GM21528 (cell line): ENCODE data around the gene CDK11B.
"Not testable (repeated sequence)": the region's sequence is repeated elsewhere in the genome, so short reads cannot be mapped to it uniquely, and the experiment has no call there.

ENCODE experiments used
- ATAC-seq: cut with Tn5 transposase; IDR thresholded peaks from one replicate; pipeline ENCODE4 v1.9.1; 2021; ENCODE audit warnings: mild to moderate bottlenecking, moderate library complexity; ENCODE audit not compliant: unreplicated experiment, low FRiP score

The CDK11B gene

DNA sequence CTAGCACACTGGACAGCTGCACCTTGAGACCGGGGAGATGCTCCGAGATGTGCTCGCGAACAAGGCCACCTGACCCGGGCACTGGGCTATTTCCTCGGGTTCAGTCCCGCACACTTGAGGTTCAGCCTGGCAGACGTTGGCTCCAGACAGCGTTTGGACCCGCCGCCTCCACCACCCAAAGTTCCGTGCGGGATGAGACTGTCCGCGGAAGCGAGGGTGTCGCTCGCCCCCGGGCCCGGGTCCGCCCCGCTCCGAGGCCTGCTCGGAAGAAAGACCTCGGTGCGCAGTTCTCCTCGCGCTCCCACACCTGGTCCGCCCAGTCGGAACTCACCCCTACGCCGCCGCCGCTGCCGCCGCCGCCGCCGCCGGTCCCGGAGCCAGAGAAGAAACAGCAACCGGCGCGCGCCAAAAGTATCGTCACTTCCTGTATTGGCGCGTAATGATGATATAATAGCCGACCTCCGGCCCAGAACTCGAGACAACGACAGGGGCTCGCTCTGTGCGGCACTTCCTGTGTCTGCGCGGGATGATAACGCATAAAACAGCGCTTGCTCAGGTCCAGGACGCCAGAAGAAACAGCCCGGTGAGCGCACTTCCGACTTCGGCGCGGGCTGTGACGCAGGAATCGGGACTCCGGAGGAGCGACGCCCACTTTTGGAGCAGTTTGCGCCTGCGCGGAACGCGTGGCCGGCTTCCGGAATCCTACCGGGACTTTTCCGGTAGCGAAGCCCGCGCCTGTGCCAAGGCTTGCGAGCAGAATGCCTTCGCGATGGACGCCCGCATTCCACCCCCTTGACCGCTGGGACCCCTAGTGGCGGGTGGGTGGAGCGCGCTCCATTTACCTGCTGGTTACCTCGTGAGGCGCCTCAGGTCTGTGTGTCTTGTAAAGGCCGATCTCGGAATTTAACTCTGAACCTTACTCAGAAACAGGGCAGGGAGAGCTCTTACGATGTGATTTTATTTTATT lies at the start of gene CDK11B:
CDK11B (minus strand) TSS at position 422 of the 967 bp plus-strand sequence. CDS start 1,519 bp downstream, outside the sequence.
- ATAC-seq = peak; percentile 84

GRCh38 chr1:1707897-1708296 lies 49.1 kb upstream of the CDK11B start:
- ATAC-seq = not testable (repeated sequence)

DNA sequence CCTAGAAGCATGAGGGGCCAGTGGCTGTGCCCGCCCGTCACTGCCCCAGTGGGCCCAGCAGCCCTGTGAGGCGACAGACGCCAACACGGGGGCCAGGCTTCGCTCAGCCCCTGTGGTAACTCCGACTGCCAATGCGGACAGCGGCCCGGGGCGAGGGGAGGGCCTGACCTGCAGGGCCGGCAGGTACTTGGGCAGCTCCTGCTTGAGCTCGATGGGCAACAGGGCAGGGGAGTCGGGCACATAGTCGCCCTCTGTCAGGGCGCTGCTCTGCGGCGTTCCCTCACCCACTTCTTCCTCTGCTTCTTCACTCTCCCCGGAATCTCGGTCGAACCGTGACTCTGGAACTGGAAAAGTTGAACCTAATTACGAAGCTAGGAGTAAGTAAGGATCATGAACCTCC lies 48.4 kb upstream of the CDK11B start:
- not testable (repeated sequence) for ATAC-seq

DNA sequence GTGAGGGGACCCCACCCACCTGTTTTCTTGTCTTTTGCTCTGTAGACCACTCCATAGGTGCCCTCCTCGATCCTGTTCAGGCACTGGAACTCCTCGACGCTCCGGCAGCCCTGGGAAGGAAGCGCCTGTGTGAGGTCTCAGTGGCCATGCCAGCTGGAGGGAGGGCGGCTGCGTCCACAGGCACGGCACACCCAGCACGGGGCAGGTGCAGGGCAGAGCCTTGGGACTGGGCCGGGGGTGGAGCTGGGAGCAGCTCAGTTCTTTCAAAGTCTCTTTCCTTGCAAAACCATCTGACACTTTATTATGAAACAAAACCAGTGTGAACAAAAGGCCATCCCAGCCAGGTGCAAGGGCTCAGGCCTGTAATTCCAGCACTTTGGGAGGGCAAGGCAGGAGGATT lies 46.8 kb upstream of the CDK11B start:
- ATAC-seq = not testable (repeated sequence)

DNA sequence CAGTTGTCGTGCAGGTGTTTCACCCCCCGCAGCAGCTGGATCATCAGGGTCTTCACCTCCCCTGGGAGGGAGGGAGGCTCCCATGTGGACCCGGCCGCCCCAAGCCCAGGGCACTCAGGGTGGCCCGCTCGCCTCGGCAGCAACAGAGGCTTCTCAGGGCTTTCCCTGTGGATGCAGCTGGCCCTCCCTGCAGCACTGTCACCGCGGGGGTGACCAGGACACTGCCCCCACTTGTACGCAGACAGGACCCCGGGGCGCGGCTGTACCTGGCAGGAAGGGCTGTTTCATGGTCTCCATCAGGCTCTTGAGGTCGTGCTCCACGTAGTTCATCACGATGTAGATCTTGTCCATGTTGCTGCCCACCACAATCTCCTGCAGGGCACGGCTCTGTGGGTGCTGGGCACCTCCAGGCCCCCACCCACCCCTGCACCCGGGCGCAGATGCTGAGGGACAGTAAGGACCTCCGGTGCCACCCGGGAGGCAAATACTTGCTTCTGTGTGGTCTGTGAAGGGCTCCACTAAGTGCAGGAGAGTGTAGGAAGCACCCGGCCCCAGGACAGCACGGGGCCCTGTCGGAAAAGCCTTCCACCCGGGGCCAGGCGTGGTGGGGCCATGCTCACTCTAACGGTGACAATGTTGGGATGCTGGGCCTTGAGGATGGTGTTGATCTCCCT lies 45.6 kb upstream of the CDK11B start:
- not testable (repeated sequence) for ATAC-seq

- ATAC-seq = no peak
Observed at GRCh38 chr1:1703796-1704195, 45.0 kb upstream of the CDK11B start.

- not testable (repeated sequence) for ATAC-seq
Observed at GRCh38 chr1:1702506-1702905, 43.7 kb upstream of the CDK11B start.

- ATAC-seq = not testable (repeated sequence)
Observed at GRCh38 chr1:1700557-1700956, 41.8 kb upstream of the CDK11B start.

GRCh38 chr1:1700067-1700466 lies 41.3 kb upstream of the CDK11B start:
- not testable (repeated sequence) for ATAC-seq

DNA sequence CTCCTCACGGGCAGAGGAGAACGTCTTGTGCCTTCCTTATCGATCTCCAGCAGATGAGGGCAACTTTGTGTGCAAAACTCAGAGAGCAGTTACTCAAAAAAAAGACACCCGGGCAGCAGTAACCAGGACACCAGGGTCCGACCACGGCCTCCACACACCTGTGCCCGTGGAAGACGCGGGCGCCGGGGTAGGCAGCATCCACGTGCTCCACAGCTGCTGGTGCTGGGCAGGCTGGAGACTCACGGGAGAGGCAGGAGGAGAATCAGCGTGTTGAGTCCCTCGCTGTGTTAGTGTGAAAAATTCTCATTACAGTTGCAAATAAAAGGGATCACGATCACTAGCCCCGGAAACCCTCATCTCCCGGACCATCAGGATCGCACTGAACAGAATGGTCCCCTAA lies 40.3 kb upstream of the CDK11B start:
- not testable (repeated sequence) for ATAC-seq

DNA sequence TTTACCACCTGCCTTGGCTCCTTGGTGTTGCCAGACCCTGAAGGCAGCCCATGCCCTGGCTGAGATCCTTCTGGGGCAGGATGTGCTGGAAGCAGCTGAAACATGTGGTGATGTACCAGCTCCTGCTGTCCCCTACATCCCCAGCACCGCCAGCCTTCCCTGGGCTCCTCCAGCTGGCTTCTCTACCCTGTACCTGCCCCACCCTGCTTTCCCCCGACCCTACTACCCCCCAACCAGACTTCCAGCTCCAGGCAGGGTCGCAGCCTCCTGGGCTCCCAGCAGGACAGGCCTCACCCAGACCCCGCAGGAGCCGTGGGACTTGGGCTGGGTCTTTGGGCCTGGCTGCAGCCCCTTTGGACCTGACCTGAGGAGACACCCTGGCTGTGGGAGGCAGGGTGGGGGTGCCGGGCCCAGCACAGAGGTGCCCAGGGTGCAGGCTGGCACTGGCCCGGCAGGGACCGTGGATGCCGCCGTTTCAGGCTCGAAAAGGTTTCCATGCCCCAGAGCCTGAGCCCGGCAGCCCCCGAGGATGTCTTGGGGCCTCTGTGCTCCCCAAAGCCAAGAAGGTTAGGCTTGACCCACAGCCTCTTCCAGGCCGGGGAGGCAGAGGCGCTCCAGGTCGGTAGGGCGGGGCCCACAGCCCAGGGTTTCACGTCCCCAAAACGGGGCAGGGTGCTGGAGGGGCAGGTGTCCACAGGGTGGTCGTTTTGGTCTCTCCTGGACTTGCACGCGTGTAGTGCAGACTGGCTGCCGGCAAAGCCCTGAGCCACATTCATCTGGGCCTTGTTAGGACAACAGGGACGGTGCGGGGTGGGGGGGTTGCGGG lies 38.8 kb upstream of the CDK11B start:
- not testable (repeated sequence) for ATAC-seq

DNA sequence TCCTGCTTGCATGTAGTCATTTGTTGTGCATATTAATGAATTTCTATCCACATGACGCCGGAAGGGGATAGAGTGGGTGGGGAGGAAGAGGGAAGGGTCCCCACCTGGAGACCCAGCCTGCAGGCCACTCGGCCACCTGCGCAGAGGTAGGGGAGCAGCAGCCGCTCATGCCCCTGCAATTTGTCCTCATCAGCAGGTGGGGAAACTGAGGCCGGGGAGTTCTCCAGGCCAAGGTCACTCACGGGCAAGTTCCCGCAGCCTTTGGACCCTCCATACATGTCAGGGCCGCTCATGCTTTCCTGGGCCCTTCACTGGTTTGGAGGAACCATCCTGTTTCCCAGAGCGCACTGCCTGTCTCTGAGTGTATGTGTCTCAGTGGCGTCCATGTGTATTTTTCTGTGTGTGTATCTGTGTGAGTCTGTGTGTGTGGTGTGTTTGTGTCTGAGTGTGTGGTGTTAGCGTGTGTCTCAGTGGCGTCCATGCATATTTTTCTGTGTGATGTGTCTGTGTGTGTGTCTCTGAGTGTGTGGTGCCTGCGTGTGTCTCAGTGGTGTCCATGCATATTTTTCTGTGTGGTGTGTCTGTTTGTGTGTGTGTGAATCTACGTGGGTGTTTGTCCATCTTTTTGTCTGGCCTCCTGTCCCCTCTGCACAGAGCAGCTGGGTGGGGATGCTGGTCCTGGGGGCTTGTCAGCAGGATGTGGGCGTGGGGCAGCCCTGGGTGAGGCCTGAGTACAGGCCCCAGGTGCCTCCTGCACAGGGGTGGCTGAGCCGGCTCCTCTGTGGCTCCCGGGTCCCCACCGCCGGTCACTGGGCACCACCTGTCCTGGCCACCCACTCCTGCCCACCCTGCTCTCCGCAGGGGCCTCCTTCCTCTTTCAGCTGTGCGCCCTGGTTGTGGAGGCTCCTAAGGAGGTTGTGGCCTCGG lies 37.9 kb upstream of the CDK11B start:
- not testable (repeated sequence) for ATAC-seq

DNA sequence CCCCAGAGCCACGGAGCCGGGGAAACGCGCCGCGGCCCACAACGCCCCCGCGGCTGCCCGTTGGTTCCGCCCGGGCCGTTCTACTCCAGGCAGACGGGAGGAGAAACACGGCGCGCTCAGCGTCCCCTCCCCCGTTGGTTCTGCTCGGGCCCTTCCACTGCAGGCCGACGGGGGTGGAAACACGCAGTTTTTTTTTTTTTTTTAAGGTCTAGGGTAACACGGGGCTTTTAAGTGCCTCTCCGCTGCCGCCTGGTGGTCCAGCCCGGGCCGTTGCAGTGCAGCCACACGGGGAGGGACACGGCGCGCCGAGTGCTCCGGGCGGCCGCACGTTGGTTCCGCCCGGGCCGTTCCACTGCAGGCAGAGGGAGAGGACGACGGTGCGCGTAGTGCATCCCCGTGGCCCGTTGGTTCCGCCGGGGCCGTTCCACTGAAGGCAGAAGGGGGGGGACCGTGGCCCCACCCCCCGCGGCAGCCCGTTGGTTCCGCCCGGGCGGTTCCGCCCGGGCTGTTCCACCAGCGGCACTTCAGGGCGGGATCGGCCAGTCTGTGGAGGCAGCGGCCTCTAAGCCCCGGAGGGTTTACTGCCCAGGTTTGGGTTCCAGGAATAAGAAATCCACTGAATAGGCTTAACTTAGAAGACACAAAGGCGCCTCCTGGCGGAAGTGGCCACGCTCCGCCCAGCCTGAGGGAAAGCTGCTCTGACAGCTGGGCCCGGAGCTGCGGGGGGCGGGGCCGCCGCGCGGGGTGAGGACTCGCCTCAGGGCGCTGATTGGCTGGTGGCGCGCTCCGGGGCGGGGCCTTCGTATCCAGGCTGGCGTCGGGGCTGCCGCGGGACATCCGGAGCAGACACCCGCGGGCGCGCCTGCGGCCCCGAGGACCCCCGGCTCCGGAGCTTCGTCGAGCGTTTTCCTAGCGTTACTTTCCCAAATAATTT lies 34.2 kb upstream of the CDK11B start, which contains the start of gene SLC35E2B:
SLC35E2B (minus strand) TSS at position 82 of the 934 bp plus-strand sequence. CDS start 16,096 bp downstream, outside the sequence.
- ATAC-seq = peak; percentile 81

GRCh38 chr1:1692324-1692713 lies 33.5 kb upstream of the CDK11B start:
- peak; percentile 40 for ATAC-seq

GRCh38 chr1:1691443-1691842 lies 32.6 kb upstream of the CDK11B start:
- not testable (repeated sequence) for ATAC-seq

GRCh38 chr1:1689526-1689925 lies 30.7 kb upstream of the CDK11B start:
- not testable (repeated sequence) for ATAC-seq

GRCh38 chr1:1687846-1688245 lies 29.0 kb upstream of the CDK11B start:
- ATAC-seq = no peak

GRCh38 chr1:1684031-1684681 lies 25.4 kb upstream of the CDK11B start:
- no peak for ATAC-seq
